ENCODE measurements around the gene VASH1.

Gene VASH1

DNA sequence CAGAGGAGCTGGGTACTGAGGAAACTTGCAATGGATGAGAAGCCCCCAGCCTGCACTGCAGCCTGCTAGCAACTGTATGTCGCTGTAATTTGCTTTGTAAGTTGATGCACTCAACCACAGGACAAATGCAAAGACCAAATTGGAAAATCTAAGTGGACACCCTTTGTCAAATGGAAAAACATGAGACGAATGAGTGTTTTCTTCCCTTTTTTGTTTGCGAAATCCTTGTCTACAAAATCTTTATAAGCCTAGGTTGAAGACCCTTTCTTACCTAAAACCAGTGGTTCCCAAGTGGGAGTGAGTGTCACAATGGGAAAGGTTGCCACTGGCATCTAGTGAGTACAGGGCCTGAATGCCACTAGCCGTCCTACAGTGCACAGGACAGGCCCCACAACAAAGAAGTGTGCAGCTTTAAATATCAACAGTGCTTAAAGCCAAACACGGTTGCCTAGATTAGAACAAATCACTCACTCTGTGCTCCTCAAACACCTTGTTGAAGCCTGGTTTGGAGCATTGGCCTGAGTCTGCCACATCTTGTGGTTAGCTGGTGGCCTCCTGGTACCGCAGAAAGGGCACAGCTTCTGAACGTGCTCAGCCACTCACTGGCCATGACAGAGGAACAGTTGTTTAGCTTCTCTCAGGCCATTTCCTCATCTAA is 7.6 kb upstream of the VASH1 start:
- Histone ChIP-seq H3K36me3 (ENCODE audit: control insufficient read depth, low read depth, low read length) (no peaks in the 10 kb centered on the region), H3K4me1 (ENCODE audit: control insufficient read depth, low read depth, low read length) (no peaks in the 10 kb centered on the region), H3K27me3 (ENCODE audit: control insufficient read depth, insufficient read depth, low read length) (no peaks in the 10 kb centered on the region), H3K27ac (ENCODE audit: low read length) (no peak overlapping the region), H3K9me3 (ENCODE audit: control insufficient read depth, low read depth, low read length) (no peaks in the 10 kb centered on the region), H3K4me3 (ENCODE audit: low read length) (no peak overlapping the region), H3K9ac (ENCODE audit: low read length) (no peak overlapping the region)

DNA sequence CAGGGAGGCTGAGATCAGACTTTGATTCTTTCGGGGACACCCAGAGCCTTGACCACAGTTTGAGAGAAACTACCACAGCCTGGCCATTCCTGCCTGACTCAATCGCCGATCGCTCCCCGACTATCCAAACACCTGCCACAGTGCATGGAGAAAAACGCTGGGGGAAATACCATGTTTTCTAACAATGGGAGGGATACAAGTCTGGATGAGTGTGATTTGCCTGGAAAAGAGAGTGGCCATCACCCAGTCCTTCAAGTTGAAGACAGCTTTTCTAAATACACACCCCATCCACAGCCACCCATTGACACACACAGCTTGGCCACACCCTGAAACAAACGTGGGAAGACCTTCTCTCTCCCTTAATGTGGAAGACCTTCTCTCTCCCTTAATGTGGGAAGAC is 6.7 kb upstream of the VASH1 start:
- H3K27me3 ChIP-seq (ENCODE audit: control insufficient read depth, insufficient read depth, low read length), result peaks cover 8% of the 10 kb centered on the region
- no peak overlapping the region for H3K4me3 ChIP-seq (ENCODE audit: low read length)
- H3K9ac ChIP-seq (ENCODE audit: low read length), result no peak overlapping the region
- H3K4me1 ChIP-seq (ENCODE audit: control insufficient read depth, low read depth, low read length), result no peaks in the 10 kb centered on the region
- H3K36me3 ChIP-seq (ENCODE audit: control insufficient read depth, low read depth, low read length), result no peaks in the 10 kb centered on the region
- H3K9me3 ChIP-seq (ENCODE audit: control insufficient read depth, low read depth, low read length), result no peaks in the 10 kb centered on the region
- H3K27ac ChIP-seq (ENCODE audit: low read length), result no peak overlapping the region

DNA sequence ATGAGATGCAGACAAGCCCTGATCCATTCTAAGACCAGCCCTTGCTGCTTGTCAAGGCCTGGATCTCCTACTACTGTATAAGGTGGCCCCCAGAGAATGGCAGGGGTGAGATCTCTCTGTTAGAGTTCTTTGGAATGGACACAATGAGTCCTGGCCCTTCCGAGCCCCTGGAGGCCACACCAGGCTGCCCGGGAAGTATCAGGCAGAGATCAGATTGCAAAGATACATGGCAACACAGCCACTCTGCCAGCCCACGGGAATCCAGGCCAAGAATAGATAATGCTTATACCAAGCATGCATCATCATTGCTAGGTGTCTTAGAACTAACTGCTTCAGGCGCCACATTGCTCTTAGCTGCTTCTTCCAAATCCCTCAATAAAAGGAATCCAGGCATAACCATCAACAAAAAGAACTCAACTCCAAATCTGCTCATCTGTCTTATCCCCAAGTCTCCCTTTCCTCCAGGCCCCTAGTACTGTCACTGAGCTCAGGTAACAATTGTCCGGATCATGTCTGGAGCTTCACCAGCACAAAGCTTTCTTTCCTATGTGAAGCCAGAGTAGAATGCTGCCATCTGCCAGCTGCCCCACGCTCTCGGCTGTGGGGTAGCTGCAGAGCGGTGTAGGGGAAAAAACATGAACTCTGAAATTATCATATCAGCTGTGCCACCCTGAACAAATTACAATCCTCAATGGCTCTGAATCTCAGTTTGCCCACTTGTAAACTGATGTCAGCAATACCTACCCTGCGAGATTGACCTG is 5.5 kb upstream of the VASH1 start:
- Histone ChIP-seq H3K36me3 (ENCODE audit: control insufficient read depth, low read depth, low read length) (no peaks in the 10 kb centered on the region), H3K27ac (ENCODE audit: low read length) (no peak overlapping the region), H3K9me3 (ENCODE audit: control insufficient read depth, low read depth, low read length) (no peaks in the 10 kb centered on the region), H3K9ac (ENCODE audit: low read length) (no peak overlapping the region), H3K4me1 (ENCODE audit: control insufficient read depth, low read depth, low read length) (no peaks in the 10 kb centered on the region), H3K27me3 (ENCODE audit: control insufficient read depth, insufficient read depth, low read length) (peaks cover 20% of the 10 kb centered on the region), H3K4me3 (ENCODE audit: low read length) (no peak overlapping the region)

DNA sequence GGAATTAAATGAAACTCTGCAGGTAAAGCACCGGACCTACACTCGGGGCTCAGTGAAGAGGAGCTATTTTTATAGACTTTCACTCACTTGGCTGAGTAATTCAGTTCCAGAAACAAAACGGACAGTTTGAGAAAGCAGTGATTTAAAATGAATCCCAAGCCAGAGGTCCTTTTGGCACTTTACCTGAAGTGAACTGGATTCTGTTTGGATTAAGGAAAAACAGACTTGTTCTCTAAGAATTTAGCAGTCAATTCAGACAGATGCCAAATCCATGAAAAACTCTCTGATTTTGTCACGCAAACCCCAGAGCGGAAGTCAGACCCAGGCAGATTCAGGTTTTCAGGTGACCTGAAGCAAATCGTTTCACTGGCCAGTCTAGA is 4.9 kb upstream of the VASH1 start:
- no peaks in the 10 kb centered on the region for H3K36me3 ChIP-seq (ENCODE audit: control insufficient read depth, low read depth, low read length)
- H3K9me3 ChIP-seq (ENCODE audit: control insufficient read depth, low read depth, low read length), result no peaks in the 10 kb centered on the region
- H3K27ac ChIP-seq (ENCODE audit: low read length), result no peak overlapping the region
- peaks cover 26% of the 10 kb centered on the region for H3K27me3 ChIP-seq (ENCODE audit: control insufficient read depth, insufficient read depth, low read length)
- H3K4me1 ChIP-seq (ENCODE audit: control insufficient read depth, low read depth, low read length), result no peaks in the 10 kb centered on the region
- H3K9ac ChIP-seq (ENCODE audit: low read length), result no peak overlapping the region
- no peak overlapping the region for H3K4me3 ChIP-seq (ENCODE audit: low read length)

DNA sequence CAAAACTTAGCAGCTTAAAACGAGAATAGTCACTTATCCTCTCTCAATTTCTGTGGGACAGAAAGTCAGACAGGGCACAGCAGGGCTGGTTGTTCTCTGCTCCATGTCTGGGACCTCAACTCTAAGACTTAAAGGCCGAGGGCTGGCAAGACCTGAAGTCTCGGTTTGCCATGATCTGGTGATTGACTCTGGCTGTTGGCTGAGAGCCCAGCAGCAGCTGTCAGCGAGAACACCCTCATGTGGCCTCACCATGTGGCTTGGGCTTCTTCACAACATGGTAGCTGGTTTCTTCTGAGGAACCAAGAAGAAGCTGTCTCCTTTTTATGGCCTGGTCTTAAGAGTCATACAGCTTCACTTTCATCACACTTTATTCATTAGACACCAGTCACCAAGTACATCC is 1.7 kb upstream of the VASH1 start:
- peaks cover 50% of the 10 kb centered on the region for H3K27me3 ChIP-seq (ENCODE audit: control insufficient read depth, insufficient read depth, low read length)
- no peaks in the 10 kb centered on the region for H3K9me3 ChIP-seq (ENCODE audit: control insufficient read depth, low read depth, low read length)
- H3K36me3 ChIP-seq (ENCODE audit: control insufficient read depth, low read depth, low read length), result no peaks in the 10 kb centered on the region
- no peak overlapping the region for H3K4me3 ChIP-seq (ENCODE audit: low read length)
- no peak overlapping the region for H3K9ac ChIP-seq (ENCODE audit: low read length)
- H3K27ac ChIP-seq (ENCODE audit: low read length), result no peak overlapping the region
- no peaks in the 10 kb centered on the region for H3K4me1 ChIP-seq (ENCODE audit: control insufficient read depth, low read depth, low read length)

DNA sequence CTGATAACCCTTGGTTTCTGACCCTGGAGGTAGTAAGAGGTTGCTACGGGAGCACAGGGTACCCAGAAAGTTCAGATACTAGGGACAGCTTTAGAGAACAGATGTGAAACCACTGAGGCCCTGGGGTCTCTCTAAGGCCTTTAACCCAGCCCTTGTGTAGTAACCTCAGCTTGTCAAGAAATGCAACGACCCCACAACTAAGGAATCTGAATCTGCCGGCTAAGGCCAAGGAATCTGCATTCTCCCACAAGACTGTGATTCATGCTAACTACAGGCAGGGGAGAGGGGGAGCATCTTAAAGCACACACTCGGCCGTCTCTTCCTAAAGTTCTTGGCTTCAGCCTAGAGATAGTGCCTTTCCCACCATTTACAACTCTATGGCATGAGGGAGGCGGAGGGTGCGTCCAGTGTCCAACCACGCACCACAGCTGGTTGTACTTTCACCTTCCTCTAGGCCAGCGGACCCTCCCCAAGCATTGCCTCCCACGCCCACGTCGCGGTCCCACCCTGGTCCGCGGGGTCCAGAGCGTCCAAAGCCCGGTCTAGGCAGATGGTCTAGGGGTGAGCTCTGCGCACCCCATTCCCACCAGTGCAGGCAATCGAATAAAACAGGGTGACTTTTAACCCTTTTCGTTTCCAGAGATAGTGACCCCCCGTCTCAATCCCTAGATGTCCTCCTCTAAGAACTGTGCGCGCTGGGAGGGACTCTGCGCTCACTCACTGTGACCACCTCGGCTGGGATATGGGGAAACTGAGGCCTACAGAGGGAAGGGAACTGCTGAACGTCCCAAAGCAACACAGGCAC is 735 bp upstream of the VASH1 start:
- no peak overlapping the region for H3K27ac ChIP-seq (ENCODE audit: low read length)
- H3K4me1 ChIP-seq (ENCODE audit: control insufficient read depth, low read depth, low read length), result no peaks in the 10 kb centered on the region
- peaks cover 50% of the 10 kb centered on the region for H3K27me3 ChIP-seq (ENCODE audit: control insufficient read depth, insufficient read depth, low read length)
- no peaks in the 10 kb centered on the region for H3K36me3 ChIP-seq (ENCODE audit: control insufficient read depth, low read depth, low read length)
- peak overlapping the region; percentile 59 for H3K4me3 ChIP-seq (ENCODE audit: low read length)
- H3K9me3 ChIP-seq (ENCODE audit: control insufficient read depth, low read depth, low read length), result no peaks in the 10 kb centered on the region
- no peak overlapping the region for H3K9ac ChIP-seq (ENCODE audit: low read length)

DNA sequence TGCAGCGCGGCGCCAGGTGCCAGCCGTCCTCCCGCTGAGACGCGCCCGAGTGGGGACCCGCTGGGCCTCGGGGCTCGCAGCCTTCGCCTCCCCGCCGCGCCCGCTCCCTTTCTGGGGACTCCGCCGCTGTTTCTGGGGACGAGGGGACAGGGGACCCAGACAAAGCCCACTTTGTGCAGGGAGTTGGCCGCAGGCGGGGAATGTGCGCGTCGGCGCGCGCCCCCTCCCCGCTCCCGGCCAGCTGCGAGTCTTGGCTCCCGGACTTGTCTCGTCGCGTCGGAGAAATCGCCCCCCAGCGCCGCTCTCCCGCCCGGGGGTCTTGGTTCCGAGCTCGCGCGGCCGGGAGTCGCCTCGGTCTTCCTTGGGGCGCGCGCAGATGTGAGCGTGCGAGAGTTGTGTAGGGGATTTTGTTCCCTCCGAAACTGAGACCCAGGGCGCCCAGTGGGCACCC is 717 bp downstream of the VASH1 start:
- peaks cover 50% of the 10 kb centered on the region for H3K27me3 ChIP-seq (ENCODE audit: control insufficient read depth, insufficient read depth, low read length)
- H3K9ac ChIP-seq (ENCODE audit: low read length), result no peak overlapping the region
- no peak overlapping the region for H3K27ac ChIP-seq (ENCODE audit: low read length)
- H3K4me3 ChIP-seq (ENCODE audit: low read length), result peak overlapping the region; percentile 59
- H3K36me3 ChIP-seq (ENCODE audit: control insufficient read depth, low read depth, low read length), result no peaks in the 10 kb centered on the region
- no peaks in the 10 kb centered on the region for H3K4me1 ChIP-seq (ENCODE audit: control insufficient read depth, low read depth, low read length)
- H3K9me3 ChIP-seq (ENCODE audit: control insufficient read depth, low read depth, low read length), result no peaks in the 10 kb centered on the region

DNA sequence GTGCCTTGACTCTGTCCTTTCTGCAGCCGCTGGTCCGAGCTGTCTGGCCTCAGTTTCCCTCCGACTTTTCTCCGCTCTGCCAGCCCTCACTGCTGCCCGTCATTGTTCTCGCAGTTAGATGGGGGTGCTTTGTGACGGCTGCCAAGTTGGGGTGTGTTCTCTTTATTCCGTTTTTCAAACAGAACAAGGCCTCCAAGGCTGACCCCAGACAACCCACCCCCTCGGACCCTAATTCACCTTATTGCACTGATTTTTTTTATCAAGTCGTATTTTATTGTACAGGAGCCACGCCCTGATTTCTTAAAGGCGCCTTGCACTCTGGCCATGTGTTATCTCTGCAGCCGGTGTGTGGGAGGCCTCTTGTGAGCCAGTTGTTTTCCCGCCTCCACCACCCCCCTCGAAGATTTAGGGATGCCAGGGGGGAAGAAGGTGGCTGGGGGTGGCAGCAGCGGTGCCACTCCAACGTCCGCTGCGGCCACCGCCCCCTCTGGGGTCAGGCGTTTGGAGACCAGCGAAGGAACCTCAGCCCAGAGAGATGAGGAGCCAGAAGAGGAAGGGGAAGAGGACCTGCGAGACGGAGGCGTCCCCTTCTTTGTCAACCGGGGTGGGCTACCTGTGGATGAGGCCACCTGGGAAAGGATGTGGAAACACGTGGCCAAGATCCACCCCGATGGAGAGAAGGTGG is 1.3 kb downstream of the VASH1 start:
- H3K9me3 ChIP-seq (ENCODE audit: control insufficient read depth, low read depth, low read length), result no peaks in the 10 kb centered on the region
- H3K36me3 ChIP-seq (ENCODE audit: control insufficient read depth, low read depth, low read length), result no peaks in the 10 kb centered on the region
- H3K27me3 ChIP-seq (ENCODE audit: control insufficient read depth, insufficient read depth, low read length), result peaks cover 50% of the 10 kb centered on the region
- no peak overlapping the region for H3K27ac ChIP-seq (ENCODE audit: low read length)
- peak overlapping the region; percentile 59 for H3K4me3 ChIP-seq (ENCODE audit: low read length)
- H3K4me1 ChIP-seq (ENCODE audit: control insufficient read depth, low read depth, low read length), result peaks cover 2% of the 10 kb centered on the region
- H3K9ac ChIP-seq (ENCODE audit: low read length), result no peak overlapping the region

DNA sequence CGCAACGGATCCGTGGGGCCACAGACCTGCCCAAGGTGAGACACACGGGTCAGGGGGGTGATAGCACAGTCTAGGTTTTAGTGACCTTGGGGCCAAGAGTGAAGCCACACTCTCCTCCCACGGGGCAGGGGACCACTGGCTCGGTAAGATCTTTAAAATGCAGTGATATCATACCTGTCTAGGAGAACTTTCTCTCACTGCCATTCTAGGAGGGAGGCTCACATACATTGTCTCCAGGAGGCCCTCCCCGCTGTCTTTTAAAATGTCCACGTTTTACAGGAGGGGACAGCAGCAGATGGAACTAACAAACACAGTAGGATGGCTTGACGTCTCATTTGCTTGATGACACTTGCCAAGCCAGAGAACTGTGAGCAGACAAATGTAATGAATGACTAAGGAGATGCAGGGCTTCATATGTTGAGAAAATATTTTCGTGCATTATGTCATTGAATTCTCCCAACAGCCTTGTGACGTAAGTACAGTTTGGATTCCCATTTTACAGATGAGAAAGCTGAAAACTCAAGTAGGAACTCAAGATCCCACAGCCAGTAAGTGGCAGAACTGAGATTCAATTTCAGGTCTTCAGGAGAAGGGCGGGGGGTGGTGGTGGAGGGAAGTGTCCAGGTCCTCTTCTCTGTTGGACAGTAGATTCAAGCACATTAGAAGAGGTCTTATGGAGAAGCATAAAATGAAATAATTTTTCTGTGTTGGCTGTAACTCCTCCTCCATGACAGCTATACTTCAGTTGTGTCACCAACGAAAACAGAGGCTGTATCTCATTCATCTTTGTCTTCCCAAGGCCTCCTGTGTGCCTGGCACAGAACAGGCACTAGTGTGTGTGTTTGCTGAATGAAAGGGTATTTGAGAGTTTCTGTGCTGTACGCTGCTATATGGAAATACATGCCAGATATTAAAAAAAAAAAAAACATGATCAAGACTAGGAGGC is 2.1 kb downstream of the VASH1 start:
- H3K9me3 ChIP-seq (ENCODE audit: control insufficient read depth, low read depth, low read length), result no peaks in the 10 kb centered on the region
- no peaks in the 10 kb centered on the region for H3K36me3 ChIP-seq (ENCODE audit: control insufficient read depth, low read depth, low read length)
- peaks cover 9% of the 10 kb centered on the region for H3K4me1 ChIP-seq (ENCODE audit: control insufficient read depth, low read depth, low read length)
- no peak overlapping the region for H3K4me3 ChIP-seq (ENCODE audit: low read length)
- no peak overlapping the region for H3K9ac ChIP-seq (ENCODE audit: low read length)
- no peak overlapping the region for H3K27ac ChIP-seq (ENCODE audit: low read length)
- peaks cover 50% of the 10 kb centered on the region for H3K27me3 ChIP-seq (ENCODE audit: control insufficient read depth, insufficient read depth, low read length)

DNA sequence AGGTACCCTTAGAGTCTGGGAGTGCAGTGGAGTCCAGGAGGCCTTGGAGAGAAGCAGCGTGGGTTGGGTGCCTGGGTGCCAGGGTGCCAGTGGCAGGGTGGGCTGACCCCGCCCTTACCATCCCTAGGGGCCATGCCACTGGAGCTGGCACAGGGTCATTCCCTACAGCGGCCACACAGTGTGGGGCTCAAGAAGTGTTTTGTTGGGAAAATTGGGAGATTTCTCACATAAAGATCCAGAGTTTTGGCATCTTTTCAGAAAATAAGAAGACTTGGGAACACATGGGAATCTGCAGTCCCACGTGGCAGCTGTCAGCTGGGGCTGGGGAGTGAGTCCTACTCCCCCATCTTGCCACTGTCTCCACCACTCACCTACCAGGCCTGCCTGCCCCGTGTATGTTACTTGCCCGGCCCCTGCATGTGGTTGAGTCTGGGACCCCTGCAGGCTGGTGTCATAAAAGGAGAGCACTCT is 4.2 kb downstream of the VASH1 start:
- Histone ChIP-seq H3K9ac (ENCODE audit: low read length) (no peak overlapping the region), H3K4me3 (ENCODE audit: low read length) (no peak overlapping the region), H3K4me1 (ENCODE audit: control insufficient read depth, low read depth, low read length) (peaks cover 9% of the 10 kb centered on the region), H3K9me3 (ENCODE audit: control insufficient read depth, low read depth, low read length) (no peaks in the 10 kb centered on the region), H3K27me3 (ENCODE audit: control insufficient read depth, insufficient read depth, low read length) (peaks cover 33% of the 10 kb centered on the region), H3K27ac (ENCODE audit: low read length) (no peak overlapping the region), H3K36me3 (ENCODE audit: control insufficient read depth, low read depth, low read length) (no peaks in the 10 kb centered on the region)
